OCI-M2 (cell line): ENCODE results near the gene PYGL.

Experiments
- DNase-seq: peaks from one replicate; lab custom pipeline; 2025; ENCODE audit not compliant: unreplicated experiment; lab: John Stamatoyannopoulos, UW

PYGL gene

DNA sequence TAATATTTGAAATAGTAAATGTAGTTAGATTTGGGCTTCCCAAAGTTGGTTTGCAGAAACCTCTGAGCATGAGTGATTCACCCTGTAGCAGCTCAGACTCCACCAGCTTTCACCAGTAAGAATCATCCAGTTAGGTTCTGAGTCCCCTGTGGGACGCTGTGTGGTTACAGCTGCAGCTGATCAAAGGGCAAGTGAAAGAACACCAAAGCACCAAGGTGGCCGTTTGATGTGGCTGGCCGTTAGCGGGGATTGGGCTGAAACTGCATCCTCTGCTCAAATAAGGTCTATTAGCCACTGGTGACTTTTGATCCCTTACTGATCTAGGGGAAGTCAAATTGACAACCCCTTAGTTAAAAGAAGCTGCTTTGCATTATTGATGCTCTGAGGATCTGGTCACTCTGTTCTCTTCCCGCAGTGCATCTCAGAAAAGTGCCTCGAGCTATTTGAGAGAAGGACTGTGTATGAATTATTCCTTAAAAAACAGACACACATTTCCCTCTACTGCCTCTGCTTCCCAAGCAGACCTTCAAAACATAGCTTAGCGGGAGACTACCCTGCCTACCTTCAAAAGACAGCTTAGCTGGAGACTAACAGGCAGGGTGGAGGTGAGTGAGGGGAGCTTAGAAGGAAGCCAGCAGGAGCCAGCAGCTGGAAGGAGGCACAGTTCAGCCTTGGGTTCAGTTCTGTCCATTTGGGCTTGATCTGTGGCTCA lies 68.8 kb downstream of the PYGL start:
- DNase-seq: no peak

DNA sequence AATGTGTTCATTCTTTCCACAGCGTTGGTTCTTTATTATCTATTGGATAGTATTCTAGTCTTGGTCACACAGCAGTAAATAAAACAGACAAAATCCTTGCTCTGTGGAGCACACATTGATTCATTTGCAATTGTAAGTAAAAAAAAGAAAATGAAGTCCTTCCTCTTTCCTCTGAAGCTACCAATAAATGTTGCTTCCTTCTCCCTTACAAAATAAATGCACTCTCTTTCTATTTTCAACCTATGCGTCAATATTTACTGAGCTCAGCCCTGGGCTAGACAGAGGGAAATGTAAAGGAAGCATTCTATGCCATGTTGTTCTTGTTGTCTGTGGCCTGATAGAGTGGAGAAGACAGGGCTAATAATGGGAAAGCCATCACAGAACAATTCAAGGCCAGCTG lies 69.5 kb downstream of the PYGL start:
- no peak for DNase-seq

DNA sequence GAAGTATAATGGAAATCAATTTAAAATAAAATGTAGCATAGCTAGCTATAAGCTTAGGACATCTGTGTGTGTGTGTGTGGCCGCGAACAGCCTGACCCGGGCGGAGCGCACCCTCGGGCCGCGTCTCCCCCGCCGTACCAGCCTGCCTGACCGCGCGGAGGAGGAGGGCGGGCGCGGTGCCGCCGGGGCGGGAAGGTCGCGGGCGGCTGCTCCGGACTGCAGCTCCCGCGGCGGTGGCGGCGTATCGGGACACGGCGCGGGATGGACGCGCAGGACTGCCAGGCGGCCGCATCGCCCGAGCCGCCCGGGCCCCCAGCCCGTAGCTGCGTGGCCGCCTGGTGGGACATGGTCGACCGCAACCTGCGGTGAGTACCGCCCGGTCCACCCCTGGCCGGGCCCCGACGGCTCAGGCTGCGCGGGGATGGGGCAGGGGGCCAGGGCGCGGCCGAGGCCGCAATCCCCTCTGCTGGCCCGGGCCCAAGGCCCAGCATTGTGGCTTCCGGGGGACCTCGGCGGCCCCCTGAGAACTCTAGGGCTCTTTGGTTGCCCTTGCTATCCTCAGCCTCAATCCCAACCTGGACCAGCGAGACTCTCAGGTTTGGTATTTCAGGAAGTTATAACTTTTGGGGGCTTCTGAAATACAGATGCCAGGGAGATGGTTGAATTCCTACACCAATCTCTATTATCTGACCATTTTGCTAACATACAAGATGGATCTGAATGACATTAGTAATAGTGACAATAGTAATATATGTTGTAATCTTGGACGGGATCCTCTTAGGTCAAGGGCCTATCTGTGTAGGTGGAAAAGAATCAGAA lies 72.2 kb downstream of the PYGL start, which contains the start of gene ABHD12B:
Gene ABHD12B, plus strand, starts transcription at position 140 of the 819 bp plus-strand sequence. Its CDS starts 122 bp downstream, at position 262.
- DNase-seq: no peak

DNA sequence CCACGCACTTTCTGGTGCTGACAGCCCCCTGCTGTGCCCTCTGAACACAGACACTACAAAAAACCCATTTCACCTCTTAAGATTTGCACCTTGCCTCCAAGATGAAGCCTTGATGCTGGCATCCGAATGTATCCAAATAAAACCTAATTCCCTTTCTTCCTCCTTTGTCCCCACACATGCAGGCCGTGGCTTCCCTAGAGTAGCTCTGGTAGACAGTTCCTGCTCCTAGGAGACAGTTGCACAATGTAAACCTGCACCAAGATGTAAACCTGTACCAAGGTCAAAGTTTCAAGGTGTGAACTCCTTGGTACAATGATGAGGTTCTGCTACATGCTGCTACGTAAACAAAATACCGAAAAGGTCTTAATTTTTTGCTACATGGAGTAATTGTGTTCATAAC lies 73.1 kb downstream of the PYGL start:
- no peak for DNase-seq

DNA sequence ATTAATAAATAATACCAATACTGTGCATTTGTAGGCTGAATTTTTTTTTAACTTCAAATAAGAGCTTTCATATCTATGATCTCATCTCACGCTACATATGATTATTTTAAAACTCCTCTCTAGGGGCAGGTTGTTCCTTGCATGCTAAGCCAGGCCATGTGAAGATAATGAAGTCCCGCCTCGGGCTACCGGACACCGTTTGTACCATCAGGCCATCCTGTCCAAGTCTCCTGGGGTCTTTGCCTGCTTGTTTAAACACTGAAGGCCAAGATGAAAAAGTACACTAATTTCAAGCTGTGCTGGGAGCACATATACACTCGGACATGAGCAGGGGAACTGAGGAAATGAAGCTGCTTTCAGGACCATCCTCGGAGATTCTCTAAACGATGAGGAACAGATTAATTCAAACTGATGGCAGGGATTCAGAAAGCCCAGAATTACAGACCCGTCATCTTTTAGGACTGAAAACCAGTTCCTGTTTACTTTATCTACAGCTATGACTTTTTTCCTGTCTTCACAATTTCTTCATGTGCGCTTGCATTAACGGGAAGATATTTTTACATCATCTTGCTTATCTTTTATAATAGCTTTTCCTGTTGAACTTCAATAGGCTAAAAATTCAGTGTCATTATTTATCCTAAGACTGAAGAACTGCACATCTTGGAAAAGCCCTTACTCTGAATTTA lies 78.7 kb downstream of the PYGL start:
- DNase-seq: no peak

DNA sequence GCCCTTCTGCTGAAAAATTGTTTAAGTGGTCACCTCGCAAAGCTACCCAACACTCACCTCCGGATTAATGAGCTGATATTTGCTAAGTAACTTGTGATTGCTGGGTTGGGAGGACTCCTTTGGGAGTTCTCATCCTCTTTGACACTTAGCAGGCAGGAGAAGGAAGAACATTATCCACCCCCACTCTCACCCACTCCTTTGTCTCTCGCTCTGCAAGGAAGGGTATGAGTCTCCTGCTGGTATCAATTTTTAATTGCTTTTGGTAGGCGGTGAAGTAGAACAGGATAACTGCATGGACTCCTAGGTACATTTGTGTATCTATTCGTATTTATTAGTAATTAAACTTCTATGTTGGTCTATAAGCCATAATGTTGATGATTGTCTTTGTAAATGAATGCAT lies 79.3 kb downstream of the PYGL start:
- no peak for DNase-seq

DNA sequence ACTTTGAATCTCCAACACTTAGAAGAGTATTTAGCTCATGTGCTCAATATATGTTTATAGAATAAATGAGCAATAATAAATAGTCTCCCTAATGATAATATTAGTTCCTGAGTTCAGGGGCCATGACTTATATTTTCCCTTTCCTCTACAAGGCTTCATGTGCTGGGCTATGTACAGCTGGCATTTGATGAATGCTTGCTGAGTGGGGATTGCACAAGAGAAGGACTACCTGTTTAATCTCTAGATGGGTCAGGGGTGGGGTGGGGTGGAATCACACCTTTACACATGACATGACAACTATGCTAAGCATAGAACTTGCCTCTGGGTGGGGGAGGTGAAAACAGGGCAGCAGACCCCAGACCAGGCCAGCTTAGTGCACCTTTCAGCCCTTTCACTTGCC lies 80.0 kb downstream of the PYGL start:
- DNase-seq: no peak

DNA sequence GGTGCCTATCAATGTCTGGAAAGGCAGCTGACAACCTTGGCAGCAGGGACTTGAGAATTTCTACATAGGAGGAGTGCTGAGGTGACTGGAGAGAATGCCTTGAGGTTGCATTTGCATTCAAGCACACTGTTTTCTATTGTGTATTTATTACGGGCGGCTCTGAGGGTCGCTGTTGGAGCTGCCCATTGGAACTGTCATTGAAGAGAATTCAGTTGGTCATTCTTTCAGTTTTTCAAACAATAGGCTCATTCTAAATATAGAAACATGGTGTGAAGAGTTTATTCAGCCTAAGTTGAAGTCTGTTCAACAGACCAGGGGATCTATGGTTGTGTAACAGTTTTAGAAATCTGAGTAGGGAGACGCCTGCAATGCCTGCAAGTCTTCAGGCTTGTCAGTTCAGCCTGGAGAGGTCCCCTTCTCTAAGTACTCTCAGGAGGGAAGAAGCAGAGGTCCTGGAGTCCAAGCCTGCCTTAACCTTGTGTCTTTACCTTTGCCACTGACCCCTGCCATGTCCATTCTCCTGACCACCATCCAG lies 82.2 kb downstream of the PYGL start:
- no peak for DNase-seq

DNA sequence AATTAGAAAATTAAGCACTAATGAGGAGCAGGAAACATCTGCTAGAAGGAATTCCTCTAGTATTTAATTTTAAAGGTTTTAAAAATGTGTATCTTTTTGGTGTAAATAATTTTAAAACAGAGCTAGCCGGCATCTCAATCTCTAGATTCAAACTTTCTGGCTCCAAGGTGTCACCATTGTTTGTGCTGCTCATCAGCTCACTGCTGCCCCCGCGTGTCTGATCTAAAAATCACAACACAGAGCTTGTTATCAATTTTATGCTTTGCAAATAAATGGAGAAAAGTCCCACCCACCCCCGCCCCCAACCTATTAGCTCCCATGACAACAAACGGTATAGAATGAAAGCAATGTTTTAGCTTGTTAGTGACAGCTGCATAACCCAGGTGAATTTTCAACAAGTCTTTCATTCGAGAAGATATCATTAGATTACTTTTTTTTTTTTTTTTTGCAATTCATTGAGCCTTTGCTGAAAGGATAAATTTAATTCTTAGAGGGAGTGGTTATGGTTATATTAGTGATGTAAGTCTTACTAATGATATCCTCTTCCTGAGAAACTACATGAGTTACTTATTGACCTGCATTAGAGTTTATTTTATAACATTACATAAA lies 83.7 kb downstream of the PYGL start:
- no peak for DNase-seq

DNA sequence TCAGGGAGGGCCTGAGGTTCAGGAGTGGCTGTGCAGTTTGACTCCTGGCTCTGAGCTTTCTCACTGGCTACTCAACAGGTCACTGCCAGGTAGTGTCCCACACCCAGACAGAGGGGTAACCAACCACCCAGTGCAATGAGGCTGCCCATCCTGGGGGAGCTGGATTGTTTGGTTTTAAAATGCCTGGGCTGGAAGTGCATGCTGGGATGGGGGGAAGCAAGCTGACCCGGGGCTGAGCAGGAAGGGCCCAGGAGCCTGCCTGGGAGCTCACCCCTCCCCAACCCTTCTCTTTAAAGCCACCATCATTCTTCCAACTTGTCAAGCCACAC lies 85.0 kb downstream of the PYGL start:
- DNase-seq: no peak

DNA sequence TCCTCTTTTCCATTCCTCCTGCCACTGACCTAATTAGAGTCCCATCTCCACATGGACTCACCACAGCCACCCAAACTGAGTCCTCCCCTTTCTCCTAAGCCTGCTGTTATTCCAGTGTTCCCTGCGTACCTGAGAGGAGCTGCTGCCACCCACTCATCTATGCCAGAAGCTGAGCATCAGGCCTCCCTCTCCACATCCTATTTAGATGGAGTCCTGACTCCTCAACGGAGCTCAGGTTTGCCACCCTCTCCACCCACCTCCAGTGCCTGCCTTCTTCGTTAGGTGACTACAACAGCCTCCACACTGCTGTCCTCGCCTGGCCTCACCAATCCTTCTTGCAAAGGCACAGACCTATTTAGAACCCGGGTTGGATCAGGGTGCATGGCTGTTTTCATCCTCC lies 87.6 kb downstream of the PYGL start:
- no peak for DNase-seq

DNA sequence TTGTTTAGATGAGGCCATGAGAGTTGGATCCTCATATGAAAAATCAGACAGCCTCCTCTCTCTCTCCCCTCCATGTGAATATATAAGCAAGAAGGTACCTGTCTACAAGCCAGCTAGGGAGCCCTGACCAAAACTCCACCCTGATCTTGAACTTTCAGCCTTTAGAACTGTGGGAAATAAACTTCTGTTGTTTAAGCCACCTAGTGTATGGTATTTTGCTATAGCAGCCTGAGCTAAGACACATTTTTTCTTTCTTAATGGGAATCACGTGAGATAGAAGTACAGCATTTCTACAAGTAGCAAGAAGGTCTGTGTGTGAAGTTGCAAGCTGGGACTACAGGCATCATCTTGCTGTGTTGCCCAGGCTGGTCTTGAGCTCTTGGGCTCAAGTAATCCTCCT lies 88.7 kb downstream of the PYGL start:
- no peak for DNase-seq
